ENCODE data around the gene NUMA1. TPM values are rescaled to one million over a fixed set of nuclear protein-coding genes. Genes with fewer than 3 reads are reported as not detected.

The NUMA1 gene
- 100 to 1,000 TPM; 142 to 237 (median 177) TPM for total RNA-seq

GRCh38 chr11:72080326-72081183 lies at the start of gene NUMA1, which contains the start of gene LRRC51:
NUMA1 (minus strand) TSS chr11:72080542; CDS start chr11:72035943, 44,599 bp downstream.
LRRC51 (plus strand) TSS chr11:72080850; CDS start chr11:72089084, 8,234 bp downstream.
- TF ChIP-seq, protein P1, sequence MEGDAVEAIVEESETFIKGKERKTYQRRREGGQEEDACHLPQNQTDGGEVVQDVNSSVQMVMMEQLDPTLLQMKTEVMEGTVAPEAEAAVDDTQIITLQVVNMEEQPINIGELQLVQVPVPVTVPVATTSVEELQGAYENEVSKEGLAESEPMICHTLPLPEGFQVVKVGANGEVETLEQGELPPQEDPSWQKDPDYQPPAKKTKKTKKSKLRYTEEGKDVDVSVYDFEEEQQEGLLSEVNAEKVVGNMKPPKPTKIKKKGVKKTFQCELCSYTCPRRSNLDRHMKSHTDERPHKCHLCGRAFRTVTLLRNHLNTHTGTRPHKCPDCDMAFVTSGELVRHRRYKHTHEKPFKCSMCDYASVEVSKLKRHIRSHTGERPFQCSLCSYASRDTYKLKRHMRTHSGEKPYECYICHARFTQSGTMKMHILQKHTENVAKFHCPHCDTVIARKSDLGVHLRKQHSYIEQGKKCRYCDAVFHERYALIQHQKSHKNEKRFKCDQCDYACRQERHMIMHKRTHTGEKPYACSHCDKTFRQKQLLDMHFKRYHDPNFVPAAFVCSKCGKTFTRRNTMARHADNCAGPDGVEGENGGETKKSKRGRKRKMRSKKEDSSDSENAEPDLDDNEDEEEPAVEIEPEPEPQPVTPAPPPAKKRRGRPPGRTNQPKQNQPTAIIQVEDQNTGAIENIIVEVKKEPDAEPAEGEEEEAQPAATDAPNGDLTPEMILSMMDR (IDR thresholded peaks at IDR 0.05): peak in 1 of 6 experiments; percentile 5
- TF ChIP-seq POLR2A (IDR thresholded peaks at IDR 0.05): peak in 3 of 4 donors; percentile 43 to 75 (median 67)
- Histone ChIP-seq H3K36me3 (peaks cover 0 to 11% (median 0%) of the 10 kb centered on the region in 3 donors), H3K27me3 (no peaks in the 10 kb centered on the region), H3K4me1 (peaks cover 20 to 77% (median 32%) of the 10 kb centered on the region in 3 donors), H3K4me3 (peak within 1 kb of the TSS; percentile 60 to 88 (median 62)), H3K9me3 (no peaks in the 10 kb centered on the region), H3K27ac (peak within 1 kb of the TSS; percentile 92 to 96 (median 94))
- WGBS, 2 donors: 0 to 1% methylated on average over 25 of the region's 60 CpGs
- DNase-seq: peak; percentile 99
- intact Hi-C loops (cut with DNase I): loop anchor here (5.0 kb wide), 1 partner anchor 43 kb away; no protein-coding TSS in a partner anchor

- intact Hi-C loops (cut with DNase I): no loop called here
- no peaks in the 10 kb centered on the region for H3K36me3 ChIP-seq
- 86% methylated on average over 3 of the region's 3 CpGs for WGBS, 2 donors
- H3K4me1 ChIP-seq: peaks cover 0 to 6% (median 0%) of the 10 kb centered on the region in 3 donors
- no peak overlapping the region for H3K27ac ChIP-seq
- H3K27me3 ChIP-seq: no peaks in the 10 kb centered on the region
- H3K4me3 ChIP-seq: no peak overlapping the region
- DNase-seq: no peak
- H3K9me3 ChIP-seq: no peaks in the 10 kb centered on the region
- TF ChIP-seq POLR2A (IDR thresholded peaks at IDR 0.05): no peak
- TF ChIP-seq, protein P1 (IDR thresholded peaks at IDR 0.05): no peak
Observed at GRCh38 chr11:72129381-72129780, 49.0 kb upstream of the NUMA1 start.

DNA sequence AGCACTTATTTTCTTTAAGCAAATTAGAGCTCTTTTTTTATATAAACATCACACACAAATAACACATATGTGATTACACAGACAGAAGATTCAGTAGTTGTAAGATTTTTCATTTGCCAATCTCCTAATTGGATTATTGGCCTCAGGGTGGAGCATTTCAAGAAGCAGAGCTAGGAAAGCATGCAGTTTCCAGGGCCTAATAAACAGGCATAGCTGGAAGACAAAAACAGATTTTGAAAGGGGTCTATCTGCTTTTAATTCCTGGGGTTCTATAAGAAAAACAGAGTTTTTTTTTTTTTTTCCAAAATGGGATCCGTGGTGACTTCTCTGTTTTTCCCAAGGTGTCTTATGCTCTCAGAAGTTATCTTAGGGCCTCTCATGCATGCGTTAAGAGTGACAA lies 47.6 kb upstream of the NUMA1 start:
- DNase-seq: no peak
- 51 to 66% methylated on average over 2 of the region's 2 CpGs for WGBS, 2 donors
- peaks cover 0 to 16% (median 4%) of the 10 kb centered on the region in 3 donors for H3K4me1 ChIP-seq
- H3K9me3 ChIP-seq: no peaks in the 10 kb centered on the region
- H3K27me3 ChIP-seq: no peaks in the 10 kb centered on the region
- TF ChIP-seq POLR2A (IDR thresholded peaks at IDR 0.05): no peak
- TF ChIP-seq, protein P1 (IDR thresholded peaks at IDR 0.05): no peak
- intact Hi-C loops (cut with DNase I): no loop called here
- no peak overlapping the region for H3K27ac ChIP-seq
- H3K4me3 ChIP-seq: no peak overlapping the region
- no peaks in the 10 kb centered on the region for H3K36me3 ChIP-seq

DNA sequence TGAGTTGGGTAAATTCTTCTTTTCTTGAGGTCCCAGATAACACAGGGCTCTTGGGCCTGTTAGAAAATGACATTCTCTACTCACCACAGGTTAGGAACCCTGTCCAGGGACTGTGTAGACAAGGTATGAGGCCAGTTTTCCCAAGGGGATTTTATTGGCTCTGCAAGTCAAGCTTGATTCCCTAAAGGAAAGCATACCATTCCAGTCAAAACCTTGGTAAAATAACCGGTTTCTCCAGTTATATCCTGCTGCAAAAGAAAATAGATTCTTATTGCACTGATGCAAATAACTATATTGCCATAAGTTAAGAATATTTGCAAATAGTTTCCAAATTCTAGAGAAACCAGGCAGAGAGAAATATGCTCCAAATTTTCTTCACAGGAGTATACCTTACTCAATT lies 45.6 kb upstream of the NUMA1 start:
- no peaks in the 10 kb centered on the region for H3K27me3 ChIP-seq
- intact Hi-C loops (cut with DNase I): no loop called here
- no peaks in the 10 kb centered on the region for H3K36me3 ChIP-seq
- 24 to 25% methylated on average over 1 of the region's 1 CpG for WGBS, 2 donors
- no peak overlapping the region for H3K4me3 ChIP-seq
- H3K27ac ChIP-seq: no peak overlapping the region
- H3K9me3 ChIP-seq: no peaks in the 10 kb centered on the region
- peaks cover 0 to 16% (median 4%) of the 10 kb centered on the region in 3 donors for H3K4me1 ChIP-seq
- DNase-seq: no peak
- no peak for TF ChIP-seq POLR2A (IDR thresholded peaks at IDR 0.05)
- TF ChIP-seq, protein P1 (IDR thresholded peaks at IDR 0.05): no peak

DNA sequence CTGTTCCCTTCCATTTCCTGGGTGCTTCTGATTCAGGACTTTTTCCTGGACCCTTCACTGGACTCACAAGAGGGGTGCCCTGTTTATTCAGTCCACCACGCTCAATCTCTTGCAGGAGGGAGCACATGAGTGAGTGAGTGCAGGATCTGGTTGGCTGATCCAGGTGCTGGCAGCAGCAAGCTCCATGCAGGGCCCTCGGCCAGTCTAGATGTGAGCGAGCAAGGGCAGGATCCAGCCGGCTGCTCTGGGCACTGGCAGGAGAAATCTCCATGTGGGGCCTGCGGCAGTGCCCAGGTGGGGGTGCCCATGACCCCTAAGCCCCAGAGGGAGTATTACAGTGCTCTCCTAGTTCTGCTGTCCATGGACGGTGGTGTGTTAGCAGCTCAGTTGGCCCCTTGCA lies 43.7 kb upstream of the NUMA1 start:
- TF ChIP-seq, protein P1 (IDR thresholded peaks at IDR 0.05): no peak
- TF ChIP-seq POLR2A (IDR thresholded peaks at IDR 0.05): no peak
- no peak for DNase-seq
- 40 to 100% methylated on average over 1 of the region's 6 CpGs for WGBS, 2 donors
- Histone ChIP-seq H3K4me3 (no peak overlapping the region), H3K9me3 (no peaks in the 10 kb centered on the region), H3K36me3 (no peaks in the 10 kb centered on the region), H3K27ac (no peak overlapping the region), H3K4me1 (peaks cover 0 to 16% (median 4%) of the 10 kb centered on the region in 3 donors), H3K27me3 (no peaks in the 10 kb centered on the region)
- intact Hi-C loops (cut with DNase I): no loop called here
